ENCODE data around the gene ZNF157.
"Not testable (repeated sequence)": the region's sequence is repeated elsewhere in the genome, so short reads cannot be mapped to it uniquely, and the experiment has no call there.

Gene ZNF157

DNA sequence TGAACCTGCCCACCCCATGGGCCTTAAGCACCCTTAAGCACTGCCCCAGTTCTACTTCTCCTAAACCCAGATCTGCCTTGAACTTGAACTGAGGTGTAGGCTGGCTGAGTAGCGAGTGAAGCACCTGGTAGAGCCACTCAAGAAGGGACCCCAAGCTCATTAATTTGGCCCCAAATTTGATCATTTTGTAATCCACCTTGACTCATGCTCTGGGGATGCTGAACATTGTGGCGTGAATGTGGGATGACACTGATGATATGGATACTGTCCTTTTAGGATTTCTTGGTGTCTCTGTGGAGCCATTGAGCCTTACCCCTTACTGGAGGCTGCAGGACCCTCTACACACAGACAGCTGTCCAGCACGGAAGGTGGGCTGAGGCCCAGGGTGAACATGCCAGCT is at the start of gene ZNF157:
TSS of gene ZNF157 (plus strand) at position 301 of the 400 bp plus-strand sequence. CDS start at position 392, 91 bp downstream.
- H3K36me3 Mint-ChIP-seq (ENCODE audit: low read depth): peaks cover 2% of the 10 kb centered on the region
- H3K27ac Mint-ChIP-seq: no peak within 1 kb of the TSS
- H3K4me3 Mint-ChIP-seq: no peak within 1 kb of the TSS
- H3K4me1 Mint-ChIP-seq: peaks cover 13% of the 10 kb centered on the region
- peaks cover 5% of the 10 kb centered on the region for H3K9me3 Mint-ChIP-seq
- DNase-seq: no peak
- ATAC-seq: no peak
- no peaks in the 10 kb centered on the region for H3K27me3 Mint-ChIP-seq

DNA sequence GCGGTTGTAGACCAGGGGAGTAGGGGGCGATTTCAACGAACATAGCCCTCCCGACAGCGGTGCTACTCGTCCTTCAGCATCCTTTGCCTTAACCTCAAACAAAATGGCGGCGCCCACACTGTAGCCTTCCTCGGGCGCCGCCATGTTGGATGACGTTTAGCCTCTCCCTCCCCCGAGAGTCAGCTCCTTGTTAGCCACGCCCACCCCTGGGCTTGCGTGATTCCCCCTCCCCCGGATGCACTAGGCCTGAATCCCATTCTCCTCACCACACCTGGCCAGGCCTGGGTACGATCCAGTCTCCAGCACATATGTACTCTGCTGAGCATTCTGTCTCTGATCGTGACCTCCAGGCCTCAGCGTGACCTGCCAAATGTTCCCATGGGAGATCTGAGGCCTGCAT is 49.0 kb upstream of the ZNF157 start:
- H3K4me3 Mint-ChIP-seq: no peak overlapping the region
- no peak for DNase-seq
- H3K36me3 Mint-ChIP-seq (ENCODE audit: low read depth): no peaks in the 10 kb centered on the region
- H3K4me1 Mint-ChIP-seq: no peaks in the 10 kb centered on the region
- no peaks in the 10 kb centered on the region for H3K27me3 Mint-ChIP-seq
- H3K9me3 Mint-ChIP-seq: no peaks in the 10 kb centered on the region
- H3K27ac Mint-ChIP-seq: no peak overlapping the region
- ATAC-seq: no peak

DNA sequence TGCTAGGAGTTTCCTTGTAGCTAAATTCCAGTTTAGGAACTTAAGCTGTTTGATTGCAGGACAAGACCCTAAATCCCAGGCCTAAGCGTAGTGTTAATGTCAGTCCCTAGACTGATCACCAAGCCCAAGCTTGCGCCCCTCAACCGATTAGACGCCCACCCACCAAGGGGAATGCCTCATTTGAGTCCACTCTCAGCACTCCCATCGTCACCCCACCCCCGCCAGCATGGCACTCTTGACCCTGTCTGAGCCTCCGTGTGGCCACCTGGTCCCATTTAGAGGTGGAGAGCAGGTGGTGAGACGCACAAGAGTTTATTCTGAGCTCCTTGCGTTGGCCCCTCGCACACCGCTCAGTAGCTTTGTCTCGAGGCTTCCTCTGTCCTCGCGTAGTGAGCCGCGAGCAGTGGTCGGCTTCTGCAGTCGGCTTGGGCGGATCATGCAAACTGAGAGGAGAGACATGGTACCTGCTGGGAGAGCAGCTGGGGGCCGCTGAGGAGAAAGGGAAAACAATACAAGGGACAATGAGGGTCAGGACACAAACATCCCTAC is 48.5 kb upstream of the ZNF157 start:
- ATAC-seq (no peak), DNase-seq (no peak)
- Mint-ChIP-seq H3K27ac (no peak overlapping the region), H3K4me3 (no peak overlapping the region), H3K4me1 (no peaks in the 10 kb centered on the region), H3K27me3 (no peaks in the 10 kb centered on the region), H3K36me3 (ENCODE audit: low read depth) (no peaks in the 10 kb centered on the region), H3K9me3 (no peaks in the 10 kb centered on the region)

- DNase-seq (no peak), ATAC-seq (no peak)
- H3K4me1 Mint-ChIP-seq: no peaks in the 10 kb centered on the region
- H3K4me3 Mint-ChIP-seq: no peak overlapping the region
- H3K27ac Mint-ChIP-seq: no peak overlapping the region
- H3K9me3 Mint-ChIP-seq: no peaks in the 10 kb centered on the region
- H3K36me3 Mint-ChIP-seq (ENCODE audit: low read depth): no peaks in the 10 kb centered on the region
- no peaks in the 10 kb centered on the region for H3K27me3 Mint-ChIP-seq
Observed at GRCh38 chrX:47327902-47328301, 42.5 kb upstream of the ZNF157 start.

DNA sequence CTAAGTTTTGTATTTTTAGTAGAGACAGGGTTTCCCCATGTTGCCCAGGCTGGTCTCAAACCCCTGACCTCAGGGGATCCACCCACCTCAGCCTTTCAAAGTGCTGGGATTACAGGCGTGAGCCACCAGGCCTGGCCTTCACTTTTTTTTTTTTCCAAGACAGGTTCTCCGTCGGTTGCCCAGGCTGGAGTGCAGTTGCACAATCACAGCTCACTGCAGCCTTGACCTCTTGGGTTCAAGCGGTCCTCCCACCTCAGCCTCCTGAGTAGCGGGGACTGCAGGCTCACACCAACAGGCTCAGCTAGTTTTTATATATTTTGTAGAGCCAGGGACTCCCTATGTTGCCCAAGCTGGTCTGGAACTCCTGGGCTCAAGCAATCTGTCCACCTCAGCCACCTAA is 37.6 kb upstream of the ZNF157 start:
- not testable (repeated sequence) for H3K27me3 Mint-ChIP-seq; DNase-seq; H3K4me3 Mint-ChIP-seq; H3K36me3 Mint-ChIP-seq (ENCODE audit: low read depth); H3K27ac Mint-ChIP-seq; H3K9me3 Mint-ChIP-seq; H3K4me1 Mint-ChIP-seq; ATAC-seq

DNA sequence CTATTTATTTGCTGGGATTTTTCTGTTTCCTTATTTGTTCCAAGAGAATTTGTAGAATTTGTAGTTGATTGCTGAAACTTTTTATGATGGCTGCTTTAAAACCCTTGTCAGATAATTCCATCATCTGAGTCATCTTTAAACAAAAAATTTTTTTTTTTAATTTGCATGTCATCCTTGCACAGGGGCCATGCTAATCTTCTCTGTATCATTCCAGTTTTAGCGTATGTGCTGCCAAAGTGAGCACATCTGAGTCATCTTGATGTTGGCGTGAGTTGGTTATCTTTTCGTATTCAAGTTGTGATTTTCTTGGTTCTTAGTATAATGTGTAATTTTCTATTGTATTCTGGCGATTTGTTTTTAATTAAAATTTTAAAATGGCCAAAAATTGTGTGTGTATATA is 18.7 kb upstream of the ZNF157 start:
- DNase-seq (no peak), ATAC-seq (no peak)
- no peak overlapping the region for H3K27ac Mint-ChIP-seq
- no peaks in the 10 kb centered on the region for H3K27me3 Mint-ChIP-seq
- no peaks in the 10 kb centered on the region for H3K36me3 Mint-ChIP-seq (ENCODE audit: low read depth)
- peaks cover 2% of the 10 kb centered on the region for H3K4me1 Mint-ChIP-seq
- no peak overlapping the region for H3K4me3 Mint-ChIP-seq
- H3K9me3 Mint-ChIP-seq: no peaks in the 10 kb centered on the region

- H3K27me3 Mint-ChIP-seq: no peaks in the 10 kb centered on the region
- no peaks in the 10 kb centered on the region for H3K9me3 Mint-ChIP-seq
- H3K27ac Mint-ChIP-seq: peak overlapping the region; percentile 77
- DNase-seq: peak; percentile 14
- no peaks in the 10 kb centered on the region for H3K36me3 Mint-ChIP-seq (ENCODE audit: low read depth)
- H3K4me3 Mint-ChIP-seq: peak overlapping the region; percentile 12
- peak; percentile 52 for ATAC-seq
- peaks cover 17% of the 10 kb centered on the region for H3K4me1 Mint-ChIP-seq
Observed at GRCh38 chrX:47358387-47359065, 11.9 kb upstream of the ZNF157 start.

DNA sequence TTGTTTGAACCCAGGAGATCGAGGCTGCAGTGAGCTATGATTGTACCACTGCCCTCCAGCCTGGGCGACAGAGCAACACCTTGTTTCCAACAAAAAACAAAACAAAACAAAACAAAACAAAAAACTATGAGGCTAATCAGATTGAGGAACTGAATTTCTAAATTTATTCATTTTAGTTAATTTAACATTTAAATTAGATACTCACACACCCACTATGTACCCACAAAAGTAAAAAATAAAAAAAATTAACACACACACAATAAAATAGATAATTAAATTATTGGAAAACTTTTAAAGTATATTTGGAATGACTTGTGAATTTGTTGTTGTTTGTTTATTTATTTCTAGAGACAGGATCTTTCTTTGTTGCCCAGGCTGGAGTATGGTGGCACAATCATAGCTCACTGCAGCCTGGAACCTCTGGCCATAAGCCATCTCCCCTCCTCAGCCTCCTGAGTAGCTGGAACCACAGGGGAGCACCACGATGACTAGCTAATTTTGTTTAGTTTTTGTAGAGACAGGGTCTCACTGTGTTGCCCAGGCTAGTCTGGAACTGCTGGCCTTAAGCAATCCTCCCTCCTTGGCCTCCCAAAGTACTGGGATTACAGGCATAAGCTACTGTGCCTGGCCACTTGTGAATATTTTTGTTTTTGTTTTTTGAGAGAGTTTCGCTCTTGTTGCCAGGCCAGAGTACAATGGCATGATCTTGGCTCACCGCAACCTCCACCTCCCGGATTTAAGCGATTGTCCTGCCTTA is 9.8 kb upstream of the ZNF157 start:
- Mint-ChIP-seq H3K9me3 (no peaks in the 10 kb centered on the region), H3K4me3 (no peak overlapping the region), H3K4me1 (peaks cover 17% of the 10 kb centered on the region), H3K27ac (no peak overlapping the region), H3K27me3 (no peaks in the 10 kb centered on the region), H3K36me3 (ENCODE audit: low read depth) (no peaks in the 10 kb centered on the region)
- ATAC-seq (no peak), DNase-seq (no peak)

GRCh38 chrX:47361538-47362511 is 8.6 kb upstream of the ZNF157 start:
- peaks cover 24% of the 10 kb centered on the region for H3K4me1 Mint-ChIP-seq
- H3K9me3 Mint-ChIP-seq: peaks cover 4% of the 10 kb centered on the region
- H3K4me3 Mint-ChIP-seq: no peak overlapping the region
- H3K36me3 Mint-ChIP-seq (ENCODE audit: low read depth): peaks cover 2% of the 10 kb centered on the region
- no peaks in the 10 kb centered on the region for H3K27me3 Mint-ChIP-seq
- ATAC-seq (peak; percentile 59), DNase-seq (peak; percentile 15)
- peak overlapping the region; percentile 56 for H3K27ac Mint-ChIP-seq

DNA sequence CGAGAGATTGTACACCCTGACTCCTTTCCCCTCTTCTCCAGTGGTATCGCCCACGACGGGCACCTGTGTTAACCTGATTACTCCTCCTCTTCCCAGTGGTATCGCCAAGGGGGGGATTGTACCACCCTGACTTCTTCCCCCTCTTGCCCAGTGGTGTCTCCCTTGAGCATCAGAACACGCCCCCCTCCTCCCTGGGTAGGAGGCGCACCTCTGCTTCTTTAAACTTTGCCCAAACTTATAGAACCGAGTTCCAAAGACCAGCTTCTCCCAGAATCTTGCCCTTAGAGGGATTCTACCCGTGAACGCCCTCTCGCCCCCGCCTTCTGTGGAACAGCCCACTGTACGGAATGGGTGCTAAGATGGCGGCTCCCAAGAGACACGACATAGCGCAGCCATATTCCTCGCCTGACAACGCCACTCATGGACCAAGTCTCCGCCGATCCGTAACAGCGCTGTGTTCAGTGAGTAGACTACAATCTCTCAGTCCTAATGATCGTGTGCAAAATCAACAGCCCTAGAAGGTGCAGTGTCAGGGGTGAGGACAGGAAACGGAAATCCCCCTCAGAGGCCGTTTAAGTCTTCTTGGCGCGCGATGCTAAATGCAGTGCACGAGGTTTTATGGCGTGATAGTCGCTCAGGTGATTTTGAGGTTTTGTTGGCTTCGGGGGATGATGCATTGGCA is 4.2 kb upstream of the ZNF157 start:
- peaks cover 5% of the 10 kb centered on the region for H3K9me3 Mint-ChIP-seq
- H3K27me3 Mint-ChIP-seq: no peaks in the 10 kb centered on the region
- H3K36me3 Mint-ChIP-seq (ENCODE audit: low read depth): peaks cover 2% of the 10 kb centered on the region
- H3K4me1 Mint-ChIP-seq: peaks cover 19% of the 10 kb centered on the region
- peak overlapping the region; percentile 73 for H3K27ac Mint-ChIP-seq
- DNase-seq (peak; percentile 65), ATAC-seq (peak; percentile 88)
- H3K4me3 Mint-ChIP-seq: peak overlapping the region; percentile 83

GRCh38 chrX:47373198-47373597 is 2.8 kb downstream of the ZNF157 start:
- Mint-ChIP-seq H3K4me1 (peaks cover 3% of the 10 kb centered on the region), H3K36me3 (ENCODE audit: low read depth) (peaks cover 1% of the 10 kb centered on the region), H3K4me3 (no peak overlapping the region), H3K27me3 (no peaks in the 10 kb centered on the region), H3K27ac (no peak overlapping the region), H3K9me3 (no peaks in the 10 kb centered on the region)
- ATAC-seq (no peak), DNase-seq (no peak)

DNA sequence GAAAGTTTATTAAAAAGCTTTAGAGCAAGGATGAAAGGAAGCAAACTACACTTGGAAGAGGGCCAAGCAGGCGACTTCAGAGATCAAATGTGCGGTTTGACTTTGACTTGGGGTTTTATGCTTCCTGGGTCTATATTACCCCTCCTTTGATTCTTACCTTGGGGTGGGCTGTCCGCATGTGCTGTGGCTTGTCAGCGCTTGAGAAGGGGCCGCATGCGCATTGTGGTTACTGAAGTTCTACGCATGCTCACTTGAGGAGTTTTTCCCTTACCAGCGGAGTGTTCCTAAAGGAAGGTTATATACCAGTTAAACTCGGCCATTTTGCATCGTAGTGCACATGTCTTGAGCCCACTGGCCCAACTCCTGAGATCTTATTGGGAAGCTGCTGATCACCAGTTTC is 9.9 kb downstream of the ZNF157 start:
- DNase-seq (peak; percentile 58), ATAC-seq (peak; percentile 78)
- H3K4me3 Mint-ChIP-seq: peak overlapping the region; percentile 57
- peaks cover 24% of the 10 kb centered on the region for H3K4me1 Mint-ChIP-seq
- H3K27me3 Mint-ChIP-seq: no peaks in the 10 kb centered on the region
- peaks cover 3% of the 10 kb centered on the region for H3K36me3 Mint-ChIP-seq (ENCODE audit: low read depth)
- peak overlapping the region; percentile 87 for H3K27ac Mint-ChIP-seq
- no peaks in the 10 kb centered on the region for H3K9me3 Mint-ChIP-seq

DNA sequence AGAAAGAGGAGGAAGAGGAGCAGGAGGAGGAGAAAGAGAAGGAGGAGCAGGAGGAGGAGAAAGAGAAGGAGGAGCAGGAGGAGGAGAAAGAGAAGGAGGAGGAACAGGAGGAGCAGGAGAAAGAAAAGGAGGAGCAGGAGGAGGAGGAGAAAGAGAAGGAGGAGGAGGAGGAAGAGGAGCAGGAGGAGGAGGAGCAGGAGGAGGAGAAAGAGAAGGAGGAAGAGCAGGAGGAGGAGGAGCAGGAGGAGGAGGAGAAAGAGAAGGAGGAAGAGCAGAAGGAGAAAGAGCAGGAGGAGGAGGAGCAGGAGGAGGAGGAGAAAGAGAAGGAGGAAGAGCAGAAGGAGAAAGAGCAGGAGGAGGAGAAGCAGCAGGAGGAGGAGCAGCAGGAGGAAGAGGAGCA is 10.5 kb downstream of the ZNF157 start:
- H3K4me3 Mint-ChIP-seq: peak overlapping the region; percentile 57
- not testable (repeated sequence) for H3K9me3 Mint-ChIP-seq; ATAC-seq; H3K27me3 Mint-ChIP-seq; DNase-seq; H3K27ac Mint-ChIP-seq; H3K36me3 Mint-ChIP-seq (ENCODE audit: low read depth)
- H3K4me1 Mint-ChIP-seq: peaks cover 24% of the 10 kb centered on the region

GRCh38 chrX:47384502-47384901 is 14.1 kb downstream of the ZNF157 start:
- no peaks in the 10 kb centered on the region for H3K9me3 Mint-ChIP-seq
- ATAC-seq (peak; percentile 46), DNase-seq (peak; percentile 62)
- H3K36me3 Mint-ChIP-seq (ENCODE audit: low read depth): peaks cover 1% of the 10 kb centered on the region
- no peak overlapping the region for H3K4me3 Mint-ChIP-seq
- H3K4me1 Mint-ChIP-seq: peaks cover 24% of the 10 kb centered on the region
- no peak overlapping the region for H3K27ac Mint-ChIP-seq
- H3K27me3 Mint-ChIP-seq: no peaks in the 10 kb centered on the region
